Endodermal cell (in vitro differentiated cells): ENCODE measurements around the gene NDRG2. TPM values are rescaled to one million over a fixed set of nuclear protein-coding genes. Genes with fewer than 3 reads are reported as not detected.

Experiments used
- DNase-seq: peaks from one replicate; pipeline ENCODE4 v3.0.0-alpha.2; 2017
- H3K27ac ChIP-seq: 2 replicates; pipeline ENCODE4 v1.5.1; 2013; ENCODE audit warnings: mild to moderate bottlenecking, low read depth, low read length, moderate library complexity
- H3K27me3 ChIP-seq: 2 replicates; pipeline ENCODE4 v1.6.1; 2013; ENCODE audit warnings: mild to moderate bottlenecking, low read length, moderate library complexity; ENCODE audit not compliant: insufficient read depth, control insufficient read depth, poor library complexity, severe bottlenecking
- H3K36me3 ChIP-seq: 2 replicates; pipeline ENCODE4 v1.7.0; 2013; ENCODE audit warnings: mild to moderate bottlenecking, low read length, moderate library complexity; ENCODE audit not compliant: control insufficient read depth, insufficient read depth
- H3K4me1 ChIP-seq: one replicate; pipeline ENCODE4 v1.7.0; 2013; ENCODE audit warnings: low read length; ENCODE audit not compliant: control insufficient read depth, insufficient read depth
- H3K4me3 ChIP-seq: 2 replicates; pipeline ENCODE4 v1.5.1; 2013; ENCODE audit warnings: mild to moderate bottlenecking, low read length, moderate library complexity
- H3K9ac ChIP-seq: 2 replicates; pipeline ENCODE4 v1.6.1; 2013; ENCODE audit warnings: mild to moderate bottlenecking, low read length, moderate library complexity; ENCODE audit not compliant: poor library complexity, severe bottlenecking; ENCODE audit errors: extremely low read depth
- H3K9me3 ChIP-seq: 2 replicates; pipeline ENCODE4 v1.6.1; 2013; ENCODE audit warnings: mild to moderate bottlenecking, low read length, moderate library complexity; ENCODE audit not compliant: control insufficient read depth
- H3K27ac Mint-ChIP-seq: 2 replicates; pipeline ENCODE4 v1.8.0; 2020; ENCODE audit warnings: mixed read lengths
- H3K27me3 Mint-ChIP-seq: 2 replicates; pipeline ENCODE4 v1.8.0; 2021; ENCODE audit warnings: mild to moderate bottlenecking, mixed read lengths; ENCODE audit not compliant: insufficient read depth
- H3K36me3 Mint-ChIP-seq: 2 replicates; pipeline ENCODE4 v1.8.0; 2020; ENCODE audit warnings: low read depth, mixed read lengths
- H3K4me1 Mint-ChIP-seq: 2 replicates; pipeline ENCODE4 v1.8.0; 2020; ENCODE audit warnings: mixed read lengths
- H3K4me3 Mint-ChIP-seq: 2 replicates; pipeline ENCODE4 v1.8.0; 2020; ENCODE audit warnings: mild to moderate bottlenecking, moderate library complexity, mixed read lengths
- H3K9me3 Mint-ChIP-seq: 2 replicates; pipeline ENCODE4 v1.8.0; 2020; ENCODE audit warnings: mild to moderate bottlenecking, mixed read lengths
- CTCF ChIP-seq: fragments of 200-600 bp; sonication (generic); conservative IDR thresholded peaks from 2 replicates; pipeline ENCODE4 v1.5.0; 2021; ENCODE audit warnings: antibody characterized with exemption, mild to moderate bottlenecking
- WGBS, 2 experiments: methylation state at CpG; one replicate each; pipeline versions ENCODE4 v1.1.5 to v1.1.7; 2013; ENCODE audit warnings: missing lambda C conversion rate in 2 of 2, mixed read lengths in 1 of 2; ENCODE audit not compliant: insufficient coverage in 1 of 2, insufficient read length in 1 of 2; 5-methylcytosine and 5-hydroxymethylcytosine counted together
- long read RNA-seq, 4 experiments: library from polyadenylated mRNA in 2 of 4; library from RNA in 1 of 4; library from capped mRNA in 1 of 4; stranded (forward) in 3 of 4; unstranded in 1 of 4; transcript quantifications; one replicate each; pipeline ENCODE4 v2.0.0, GENCODE V29; 2020 to 2021; ENCODE audit warnings: inconsistent platforms in 1 of 4
- polyA plus RNA-seq, 2 experiments: library from polyadenylated mRNA; stranded (reverse); fragments of 50-300 nt; gene quantifications; one replicate each; pipeline ENCODE4 v1.2.3, GENCODE V29; 2013
- total RNA-seq, 2 donors: library from RNA; stranded (reverse); fragmentation: NEBNext Ultra II Directional in 1 of 2; extraction: Animal tissue kit (Norgen Biotek cat#: 25700) in 1 of 2; gene quantifications; 2 replicates in 1 of 2; 3 replicates in 1 of 2; pipeline ENCODE4 v1.2.1, GENCODE V29; 2021

Gene NDRG2
- 10 to 100 TPM; 46.3 to 52.8 TPM for total RNA-seq
- polyA plus RNA-seq (2013, experiment 1 of 2) = 29.0 TPM
- polyA plus RNA-seq (2013, experiment 2 of 2) = 32.2 TPM
- long read RNA-seq, experiment 1, partial matches to known transcripts = 2 of 14 reads
- long read RNA-seq, experiment 1, other reads (novel, unspliced or antisense) = 9 of 14 reads
- long read RNA-seq, experiment 2, transcript NDRG2-209 (17 exons, 2,079 nt) = minor isoform, 9 of 74 reads
- long read RNA-seq, experiment 2, transcript NDRG2-208 (16 exons, 2,022 nt) = minor isoform, 11 of 74 reads
- long read RNA-seq, experiment 2, transcript NDRG2-227 (15 exons, 1,980 nt) = major isoform, 12 of 74 reads
- long read RNA-seq, experiment 2, partial matches to known transcripts = 4 of 74 reads
- long read RNA-seq, experiment 2, other reads (novel, unspliced or antisense) = 30 of 74 reads
- long read RNA-seq, experiment 3, transcript NDRG2-202 (17 exons, 2,122 nt) = minor isoform, 10 of 151 reads
- long read RNA-seq, experiment 3, transcript NDRG2-208 (16 exons, 2,022 nt) = minor isoform, 20 of 151 reads
- long read RNA-seq, experiment 3, transcript NDRG2-209 (17 exons, 2,079 nt) = major isoform, 29 of 151 reads
- long read RNA-seq, experiment 3, transcript NDRG2-227 (15 exons, 1,980 nt) = minor isoform, 13 of 151 reads
- long read RNA-seq, experiment 3, partial matches to known transcripts = 7 of 151 reads
- long read RNA-seq, experiment 3, other reads (novel, unspliced or antisense) = 60 of 151 reads
- long read RNA-seq, experiment 4, transcript NDRG2-209 (17 exons, 2,079 nt) = minor isoform, 9 of 125 reads
- long read RNA-seq, experiment 4, transcript NDRG2-211 (16 exons, 2,054 nt) = minor isoform, 5 of 125 reads
- long read RNA-seq, experiment 4, transcript NDRG2-227 (15 exons, 1,980 nt) = minor isoform, 17 of 125 reads
- long read RNA-seq, experiment 4, transcript NDRG2-208 (16 exons, 2,022 nt) = major isoform, 25 of 125 reads
- long read RNA-seq, experiment 4, partial matches to known transcripts = 19 of 125 reads
- long read RNA-seq, experiment 4, other reads (novel, unspliced or antisense) = 44 of 125 reads

GRCh38 chr14:21024585-21025370, at the start of gene NDRG2:
TSS of gene NDRG2 (minus strand) at chr14:21025061. CDS start at chr14:21023315, 1,746 bp downstream.
- peaks cover 39% of the 10 kb centered on the region for H3K4me1 Mint-ChIP-seq
- no peak for TF ChIP-seq CTCF
- no peaks in the 10 kb centered on the region for H3K9me3 ChIP-seq
- H3K4me3 ChIP-seq = peak within 1 kb of the TSS; percentile 81
- H3K9me3 Mint-ChIP-seq = no peaks in the 10 kb centered on the region
- H3K27ac ChIP-seq = peak within 1 kb of the TSS; percentile 17
- 1 to 20% methylated on average over 1 to 68 of the region's 72 CpGs for WGBS, 2 experiments
- H3K4me1 ChIP-seq = no peaks in the 10 kb centered on the region
- peaks cover 28% of the 10 kb centered on the region for H3K27me3 Mint-ChIP-seq
- peak within 1 kb of the TSS; percentile 36 for H3K9ac ChIP-seq
- H3K36me3 Mint-ChIP-seq = peaks cover 19% of the 10 kb centered on the region
- peak within 1 kb of the TSS; percentile 97 for H3K27ac Mint-ChIP-seq
- H3K36me3 ChIP-seq = no peaks in the 10 kb centered on the region
- DNase-seq = peak; percentile 96
- H3K27me3 ChIP-seq = peaks cover 11% of the 10 kb centered on the region
- peak within 1 kb of the TSS; percentile 65 for H3K4me3 Mint-ChIP-seq

- H3K27ac Mint-ChIP-seq = no peak overlapping the region
- peaks cover 50% of the 10 kb centered on the region for H3K36me3 Mint-ChIP-seq
- no peak overlapping the region for H3K9ac ChIP-seq
These were observed 49.1 kb upstream of the NDRG2 start for GRCh38 chr14:21073921-21074320.

More at GRCh38 chr14:21073921-21074320, 49.1 kb upstream of the NDRG2 start:
- H3K36me3 ChIP-seq = peaks cover 58% of the 10 kb centered on the region
- H3K4me1 ChIP-seq = no peaks in the 10 kb centered on the region
- H3K27me3 ChIP-seq = no peaks in the 10 kb centered on the region
- H3K9me3 ChIP-seq = no peaks in the 10 kb centered on the region
- no peak overlapping the region for H3K27ac ChIP-seq
- no peak for DNase-seq
- H3K9me3 Mint-ChIP-seq = no peaks in the 10 kb centered on the region
- H3K4me3 Mint-ChIP-seq = no peak overlapping the region
- no peak for TF ChIP-seq CTCF
- WGBS, 2 experiments = 93 to 97% methylated on average over 9 of the region's 9 CpGs
- H3K4me3 ChIP-seq = no peak overlapping the region
- H3K4me1 Mint-ChIP-seq = peaks cover 16% of the 10 kb centered on the region
- H3K27me3 Mint-ChIP-seq = no peaks in the 10 kb centered on the region
